Activated CD4-positive, alpha-beta T cell treated with anti-CD3 and anti-CD28 coated beads for 4 hours (primary cell): ENCODE measurements around the gene ATP11B.

Experiments
- DNase-seq, 2 donors: peaks; one replicate each; pipeline ENCODE4 v3.0.0-alpha.2; 2020

The ATP11B gene

DNA sequence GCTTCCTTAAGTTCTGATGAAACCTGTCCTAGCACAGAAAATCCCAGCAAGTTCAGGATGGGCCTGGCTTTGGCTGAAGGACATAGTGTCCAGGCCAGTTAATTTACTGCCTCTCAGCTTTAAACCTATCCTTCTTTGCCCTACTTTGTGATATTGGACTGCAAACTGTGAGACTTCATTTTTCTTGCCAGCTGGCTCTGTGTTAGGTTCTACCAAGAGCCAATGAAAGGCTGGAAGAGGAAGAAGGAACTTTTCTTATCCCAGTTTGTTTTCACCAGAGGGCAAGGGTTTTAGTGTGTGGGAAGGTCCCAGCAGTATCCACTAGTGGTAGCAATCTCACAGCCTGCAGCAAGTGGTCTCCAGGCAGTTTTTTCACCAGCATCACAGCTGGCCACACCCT, 168.9 kb downstream of the ATP11B start:
- DNase-seq = no peak

DNA sequence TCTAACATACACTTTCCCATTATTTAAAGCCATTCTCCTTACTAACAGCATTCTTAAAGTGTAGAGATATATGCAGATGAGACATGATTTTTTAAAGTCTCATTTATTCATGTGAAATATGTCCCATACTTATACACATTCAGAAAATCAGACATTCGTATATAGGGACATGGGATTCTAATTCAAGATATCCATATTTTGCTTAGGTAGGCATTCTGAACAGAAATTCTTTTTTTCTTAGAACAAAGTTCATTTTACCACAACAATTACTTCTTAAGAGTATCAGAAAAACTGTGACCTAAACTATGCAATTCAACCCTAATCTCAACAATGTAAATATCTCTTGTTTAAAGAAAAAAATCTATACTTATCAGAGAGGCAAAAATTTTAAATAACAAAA, 170.9 kb downstream of the ATP11B start:
- no peak for DNase-seq

DNA sequence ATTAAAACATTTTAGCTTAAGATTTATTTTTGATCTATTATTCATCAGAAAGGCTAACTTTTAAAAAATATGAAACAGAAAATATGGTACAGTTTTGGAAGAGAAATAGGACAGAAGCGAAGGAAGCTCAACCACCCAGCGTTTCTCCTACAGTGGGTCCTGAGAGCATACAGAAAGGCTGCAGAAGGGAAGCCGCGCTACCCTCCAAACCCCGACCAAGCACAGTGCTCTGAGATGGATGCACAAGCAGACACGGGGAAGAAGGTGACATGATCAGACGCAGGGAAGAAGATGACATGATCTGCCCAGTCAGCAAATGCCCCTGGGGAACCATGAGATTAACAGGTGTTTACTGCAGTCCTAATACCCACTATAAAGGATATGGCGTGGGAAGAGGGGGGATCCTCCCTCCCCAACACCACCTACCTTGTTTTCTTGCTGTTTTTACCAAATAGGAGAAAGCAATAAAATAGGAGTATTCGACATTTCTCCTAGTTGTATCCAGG, 172.6 kb downstream of the ATP11B start:
- DNase-seq = no peak

DNA sequence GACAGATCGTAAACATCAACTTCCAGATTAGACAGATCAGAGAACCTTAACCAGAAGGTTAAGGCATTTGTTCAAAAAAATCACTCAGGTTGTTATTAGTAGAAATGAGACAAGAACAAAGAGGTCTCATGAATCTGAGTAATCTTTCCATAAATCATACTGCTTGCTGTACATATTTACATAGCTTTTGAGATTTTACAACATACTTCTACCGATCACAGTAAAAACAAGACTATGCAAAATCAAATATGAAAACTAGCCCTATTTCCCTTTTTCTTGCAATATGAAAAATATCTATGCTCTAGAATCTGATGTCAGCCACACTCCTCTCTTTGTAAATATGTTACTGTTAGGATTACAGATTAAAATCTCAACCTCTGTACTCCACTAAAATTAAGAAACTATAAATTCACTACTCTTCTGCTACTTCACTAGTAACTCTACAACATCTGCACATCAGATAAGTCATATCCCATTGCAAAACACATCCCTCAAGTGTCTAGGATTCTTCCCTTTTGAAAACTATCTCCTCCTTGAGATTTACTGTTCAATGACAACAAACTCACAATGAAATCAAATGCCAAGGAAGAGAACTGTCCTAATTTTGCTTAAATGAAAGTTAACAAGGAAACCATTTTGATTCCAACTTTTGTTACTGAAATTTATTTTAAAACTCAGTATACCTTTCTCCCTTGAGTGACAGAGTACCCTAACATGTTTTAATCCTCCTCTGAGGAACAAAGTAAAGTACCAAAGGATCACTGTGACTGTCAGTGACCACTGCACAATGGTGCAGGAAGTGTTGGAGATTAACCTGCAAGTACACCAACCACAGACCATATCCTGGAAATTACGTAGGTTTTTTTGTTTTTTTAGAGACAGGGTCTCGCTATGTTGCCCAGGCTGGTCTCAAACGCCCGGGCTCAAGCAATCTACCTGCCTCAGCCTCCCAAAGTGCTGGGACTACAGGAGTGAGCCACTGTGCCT, 174.2 kb downstream of the ATP11B start:
- DNase-seq = no peak

DNA sequence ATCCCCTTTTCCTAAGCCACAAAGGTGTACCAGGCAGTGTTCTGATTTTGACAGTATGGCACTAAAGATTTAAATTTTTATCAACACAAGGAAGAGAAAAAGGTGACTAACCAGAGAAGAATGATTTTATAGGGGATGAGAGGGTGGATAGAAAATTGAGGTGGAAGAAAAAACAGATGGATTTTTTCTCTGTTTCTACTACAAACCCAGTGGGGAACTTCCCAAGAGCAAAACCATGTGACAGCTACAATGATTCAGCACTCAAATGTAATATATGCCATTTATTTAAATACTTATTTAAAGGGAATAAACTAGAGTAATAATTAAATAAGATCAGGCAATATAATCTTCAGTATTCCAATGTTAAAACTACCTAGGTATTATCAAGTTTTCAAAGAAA, 176.0 kb downstream of the ATP11B start:
- DNase-seq = no peak

DNA sequence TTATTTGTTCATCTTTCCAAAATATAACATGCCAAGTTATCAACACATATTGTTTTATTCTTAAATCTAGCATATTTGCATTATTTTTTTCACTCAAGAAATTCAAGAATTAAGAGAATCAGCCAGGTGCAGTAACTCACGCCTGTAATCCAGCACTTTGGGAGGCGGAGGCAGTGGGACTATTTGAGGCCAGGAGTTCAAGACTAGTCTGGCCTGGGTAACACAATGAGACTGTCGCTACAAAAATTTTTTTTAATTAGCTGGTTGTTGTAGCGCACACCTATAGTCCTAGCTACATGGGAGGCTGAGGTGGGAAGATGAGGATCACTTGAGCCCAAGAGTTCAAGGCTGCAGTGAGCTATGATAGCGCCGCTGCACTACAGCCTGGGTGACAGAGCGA, 176.5 kb downstream of the ATP11B start:
- DNase-seq = no peak

DNA sequence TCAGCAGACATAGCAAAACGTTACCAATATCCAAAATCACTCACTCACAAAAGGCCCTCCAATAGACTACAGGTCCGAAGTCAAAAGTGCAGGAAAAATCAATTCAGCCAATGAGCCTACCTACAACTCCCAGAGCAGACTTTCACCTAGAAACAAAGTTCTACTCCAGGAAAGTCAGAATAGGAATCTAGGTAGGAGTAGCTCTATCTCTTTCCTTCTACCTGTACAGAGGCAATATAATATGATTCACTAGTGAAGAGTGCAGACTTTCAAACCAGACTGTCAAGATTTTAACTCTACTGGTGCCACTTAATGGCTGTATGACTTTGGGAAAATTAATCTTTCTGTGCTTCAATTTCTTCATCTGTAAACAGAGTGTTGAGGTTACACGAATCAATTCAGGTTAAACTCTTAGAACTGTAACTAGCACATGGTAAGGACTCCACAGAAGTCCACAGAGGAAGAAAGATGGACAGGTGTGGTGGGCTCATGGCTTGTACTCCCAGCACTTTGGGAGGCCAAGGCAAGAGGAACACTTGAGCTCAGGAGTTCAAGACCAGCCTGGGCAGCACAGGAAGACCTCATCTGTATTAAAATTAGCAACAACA, 177.6 kb downstream of the ATP11B start:
- no peak for DNase-seq
